H1 (cell line): ENCODE results near the gene PHC3. TPM values are rescaled to one million over a fixed set of nuclear protein-coding genes. Genes with fewer than 3 reads are reported as not detected.

Source experiments
- CTCF ChIA-PET: fragments of 300-600 bp; sonication (Branson Sonifier 250); formaldehyde crosslinking; loops from one replicate; lab custom pipeline; 2021; ENCODE audit not compliant: partially characterized antibody; lab: Charles Lee
- POLR2A ChIA-PET: fragments of 300-600 bp; sonication (Branson Sonifier 250); formaldehyde crosslinking; loops from one replicate; lab custom pipeline; 2021; ENCODE audit warnings: inconsistent platforms; ENCODE audit not compliant: partially characterized antibody; lab: Charles Lee
- DNase-seq, 2 experiments: peaks; one replicate each; pipeline versions ENCODE4 v3.0.0 to v3.0.0-alpha.2; 2010 to 2022; ENCODE audit warnings: low spot score in 2 of 2, low read depth in 1 of 2, mixed read lengths in 1 of 2
- FAIRE-seq: peaks from 2 replicates; lab custom pipeline; 2011; peaks lifted over from hg19 to GRCh38; lab: Jason Lieb, UNC
- H2AFZ ChIP-seq: 2 replicates; pipeline ENCODE4 v1.8.1; 2012; ENCODE audit warnings: low read length, inconsistent platforms
- H2AK5ac ChIP-seq: 2 replicates; pipeline ENCODE4 v1.6.1; 2013; ENCODE audit warnings: low read depth, low read length
- H2BK120ac ChIP-seq: replicated peaks from 2 replicates; pipeline ENCODE3; 2013; ENCODE audit warnings: low read depth, low read length, inconsistent platforms
- H2BK12ac ChIP-seq: 2 replicates; pipeline ENCODE4 v1.6.1; 2013; ENCODE audit warnings: low read depth, low read length
- H2BK15ac ChIP-seq: 2 replicates; pipeline ENCODE4 v1.6.1; 2013; ENCODE audit warnings: low read length
- H2BK20ac ChIP-seq: 2 replicates; pipeline ENCODE4 v1.6.1; 2013; ENCODE audit warnings: low read length
- H2BK5ac ChIP-seq: 2 replicates; pipeline ENCODE4 v1.6.1; 2013; ENCODE audit warnings: low read depth, low read length
- H3K14ac ChIP-seq: 2 replicates; pipeline ENCODE4 v1.6.1; 2013; ENCODE audit warnings: inconsistent platforms; ENCODE audit not compliant: insufficient read length
- H3K18ac ChIP-seq: 2 replicates; pipeline ENCODE4 v1.6.1; 2013; ENCODE audit warnings: low read length; ENCODE audit errors: extremely low read depth
- H3K23ac ChIP-seq: 2 replicates; pipeline ENCODE4 v1.6.1; 2013; ENCODE audit warnings: inconsistent platforms; ENCODE audit not compliant: insufficient read length
- H3K23me2 ChIP-seq: 2 replicates; pipeline ENCODE4 v1.6.1; 2013; ENCODE audit warnings: low read depth, low read length
- H3K27ac ChIP-seq: 2 replicates; pipeline ENCODE4 v1.6.1; 2011; ENCODE audit warnings: low read depth, low read length, inconsistent platforms
- H3K27me3 ChIP-seq, 4 experiments: replicated peaks in 1 of 4; 1 replicate in 1 of 4; 2 replicates in 3 of 4; pipeline versions ENCODE4 v1.6.1 to v1.8.1; 2011 to 2013; ENCODE audit warnings: low read length in 3 of 4, mild to moderate bottlenecking in 3 of 4, inconsistent platforms in 2 of 4, mixed read lengths in 2 of 4, moderate library complexity in 1 of 4; ENCODE audit not compliant: control insufficient read depth in 3 of 4, insufficient read depth in 3 of 4; ENCODE audit errors: extremely low read depth in 1 of 4
- H3K36me3 ChIP-seq, 4 experiments: 2 replicates each; pipeline versions ENCODE4 v1.6.1 to v1.8.1; 2011 to 2013; ENCODE audit warnings: mild to moderate bottlenecking in 4 of 4, low read length in 3 of 4, moderate library complexity in 2 of 4, control low read depth in 1 of 4, inconsistent platforms in 1 of 4; ENCODE audit not compliant: insufficient read depth in 4 of 4, control insufficient read depth in 2 of 4
- H3K4ac ChIP-seq: replicated peaks from 2 replicates; pipeline ENCODE3; 2013; ENCODE audit warnings: low read length, low read depth, mixed read lengths, inconsistent platforms; ENCODE audit not compliant: insufficient read length
- H3K4me1 ChIP-seq, 4 experiments: replicated peaks in 1 of 4; 1 replicate in 1 of 4; 2 replicates in 3 of 4; pipeline versions ENCODE4 v1.6.1 to v1.8.1; 2011 to 2013; ENCODE audit warnings: low read length in 3 of 4, inconsistent platforms in 2 of 4, mixed read lengths in 1 of 4; ENCODE audit not compliant: insufficient read depth in 4 of 4, control insufficient read depth in 3 of 4
- H3K4me2 ChIP-seq, 2 experiments: 2 replicates each; pipeline versions ENCODE4 v1.6.1 to v1.8.1; 2011 to 2013; ENCODE audit warnings: low read depth in 2 of 2, low read length in 2 of 2, control low read depth in 1 of 2, inconsistent platforms in 1 of 2, mild to moderate bottlenecking in 1 of 2; ENCODE audit not compliant: insufficient read depth in 1 of 2
- H3K4me3 ChIP-seq, 4 experiments: fragments of 200-600, 300-600 bp in 1 of 4; sonication (generic), shearing (Covaris generic), sonication (Bioruptor Twin) in 1 of 4; 2 replicates each; pipeline versions ENCODE4 v1.5.1 to v1.8.1; 2011 to 2016; ENCODE audit warnings: low read length in 4 of 4, low read depth in 3 of 4, control low read depth in 2 of 4, inconsistent platforms in 2 of 4, mild to moderate bottlenecking in 2 of 4, mixed read lengths in 1 of 4, moderate library complexity in 1 of 4; ENCODE audit not compliant: insufficient read depth in 2 of 4; ENCODE audit errors: extremely low read depth in 1 of 4
- H3K56ac ChIP-seq: replicated peaks from 2 replicates; pipeline ENCODE3; 2013; ENCODE audit warnings: low read depth, mild to moderate bottlenecking, mixed read lengths, low read length, inconsistent platforms; ENCODE audit not compliant: insufficient read length
- H3K79me1 ChIP-seq: 2 replicates; pipeline ENCODE4 v1.6.1; 2013; ENCODE audit warnings: low read depth, low read length, control low read depth
- H3K79me2 ChIP-seq, 2 experiments: 2 replicates each; pipeline versions ENCODE4 v1.6.1 to v1.8.1; 2012 to 2013; ENCODE audit warnings: low read length in 2 of 2, mild to moderate bottlenecking in 2 of 2, inconsistent platforms in 1 of 2; ENCODE audit not compliant: insufficient read depth in 2 of 2, control insufficient read depth in 1 of 2
- H3K9ac ChIP-seq, 4 experiments: replicated peaks in 1 of 4; 1 replicate in 1 of 4; 2 replicates in 3 of 4; pipeline versions ENCODE4 v1.6.1 to v1.8.1; 2011 to 2013; ENCODE audit warnings: low read depth in 3 of 4, low read length in 3 of 4, control low read depth in 2 of 4, mild to moderate bottlenecking in 2 of 4, moderate library complexity in 2 of 4, inconsistent platforms in 1 of 4; ENCODE audit errors: extremely low read depth in 1 of 4
- H3K9me3 ChIP-seq, 2 experiments: 2 replicates each; pipeline versions ENCODE4 v1.6.1 to v1.8.1; 2012 to 2013; ENCODE audit warnings: mild to moderate bottlenecking in 2 of 2, moderate library complexity in 2 of 2, control low read depth in 1 of 2, inconsistent platforms in 1 of 2, low read depth in 1 of 2, low read length in 1 of 2, mixed read lengths in 1 of 2; ENCODE audit not compliant: insufficient read depth in 2 of 2
- H4K20me1 ChIP-seq, 2 experiments: replicated peaks in 1 of 2; 2 replicates each; pipeline versions ENCODE3 to v1.8.1; 2011 to 2013; ENCODE audit warnings: inconsistent platforms in 2 of 2, low read length in 2 of 2, mild to moderate bottlenecking in 1 of 2; ENCODE audit not compliant: insufficient read depth in 2 of 2, control insufficient read depth in 1 of 2
- H4K5ac ChIP-seq: 2 replicates; pipeline ENCODE4 v1.6.1; 2013; ENCODE audit warnings: low read length, low read depth, mixed read lengths, inconsistent platforms; ENCODE audit not compliant: insufficient read length
- H4K8ac ChIP-seq: 2 replicates; pipeline ENCODE4 v1.8.0; 2013; ENCODE audit warnings: mild to moderate bottlenecking, moderate library complexity, low read length, inconsistent platforms; ENCODE audit not compliant: insufficient read depth; ENCODE audit errors: extremely low read depth
- H4K91ac ChIP-seq: replicated peaks from 2 replicates; pipeline ENCODE3; 2013; ENCODE audit warnings: low read length, mixed read lengths, inconsistent platforms; ENCODE audit not compliant: insufficient read length
- BCL11A ChIP-seq, 2 experiments: IDR thresholded peaks; one replicate each; pipeline ENCODE4 v1.6.1; 2011; ENCODE audit warnings: low read depth in 2 of 2, low read length in 2 of 2, mild to moderate bottlenecking in 2 of 2
- CHD2 ChIP-seq: IDR thresholded peaks from 2 replicates; pipeline ENCODE4 v1.6.1; 2012; ENCODE audit warnings: low read length, improper control_type of control experiment
- CTBP2 ChIP-seq: IDR thresholded peaks from 2 replicates; pipeline ENCODE4 v1.7.0; 2011; ENCODE audit warnings: borderline replicate concordance, mild to moderate bottlenecking, moderate library complexity, mixed read lengths, low read length; ENCODE audit not compliant: insufficient read depth, insufficient read length
- CTCF ChIP-seq, 3 experiments: IDR thresholded peaks; 1 replicate in 2 of 3; 2 replicates in 1 of 3; pipeline versions ENCODE4 v1.5.1 to v1.6.1; 2011; ENCODE audit warnings: low read length in 3 of 3, mild to moderate bottlenecking in 3 of 3, inconsistent platforms in 2 of 3, low read depth in 1 of 3, moderate library complexity in 1 of 3; ENCODE audit not compliant: insufficient read depth in 1 of 3; ENCODE audit errors: control extremely low read depth in 1 of 3
- FOSL1 ChIP-seq: IDR thresholded peaks from 2 replicates; pipeline ENCODE4 v1.6.1; 2011; ENCODE audit warnings: mild to moderate bottlenecking, low read depth, low read length, moderate library complexity; ENCODE audit not compliant: insufficient read depth
- JUN ChIP-seq: IDR thresholded peaks from 2 replicates; pipeline ENCODE4 v1.6.1; 2011; ENCODE audit warnings: low read depth, mild to moderate bottlenecking, improper control_type of control experiment, low read length
- TEAD4 ChIP-seq: IDR thresholded peaks from 2 replicates; pipeline ENCODE4 v1.6.1; 2012; ENCODE audit warnings: low read depth, low read length, inconsistent platforms, mixed read lengths
- USF2 ChIP-seq: IDR thresholded peaks from 2 replicates; pipeline ENCODE4 v1.6.1; 2011; ENCODE audit warnings: low read length, improper control_type of control experiment
- WGBS, 2 experiments: shearing (Covaris generic) in 1 of 2; methylation state at CpG; one replicate each; pipeline versions ENCODE4 v1.1.6 to v1.1.7; 2013 to 2015; ENCODE audit warnings: low lambda C conversion rate in 2 of 2, mixed read lengths in 2 of 2, inconsistent platforms in 1 of 2, low coverage in 1 of 2, missing lambda C conversion rate in 1 of 2; ENCODE audit not compliant: insufficient replicate concordance in 2 of 2, insufficient coverage in 1 of 2, insufficient read length in 1 of 2; ENCODE audit errors: extremely low coverage in 1 of 2, missing lambda C conversion rate in 1 of 2; 5-methylcytosine and 5-hydroxymethylcytosine counted together
- polyA plus RNA-seq, 7 experiments: library from polyadenylated mRNA; depleted of rRNA in 3 of 7; stranded (reverse) in 5 of 7; unstranded in 2 of 7; fragments of >200 nt in 5 of 7; fragments of 200-250 nt in 2 of 7; gene quantifications; 1 replicate in 5 of 7; 2 replicates in 1 of 7; 4 replicates in 1 of 7; pipeline versions ENCODE4 v1.2.1 to v1.2.3, GENCODE V29; 2011 to 2013; ENCODE audit warnings: missing spikeins in 2 of 7, mixed read lengths in 2 of 7
- total RNA-seq: library from RNA; stranded (reverse); fragmentation: NEBNext Ultra II Directional; extraction: Animal tissue kit (Norgen Biotek cat#: 25700); gene quantifications from 2 replicates; pipeline ENCODE4 v1.2.1, GENCODE V29; 2021

PHC3 gene
- total and polyA plus RNA-seq, 2 of the 8 experiments (the other 6 are each of a cell fraction or from before 2014, with no cell fraction given), result 26.4 to 29.2 TPM

- CTCF ChIA-PET, result interaction anchor here (0.9 to 3.9 kb wide), 4 partner anchors 11 to 113 kb away, joined by 3 to 17 read pairs (median 5); no protein-coding TSS in a partner anchor
- Histone ChIP-seq H4K20me1 (no peaks in the 10 kb centered on the region), H2BK5ac (0 out of 2 replicates have a peak overlapping the region, but pooled peaks have one; percentile 24)
- TF ChIP-seq TEAD4 (no peak), BCL11A (IDR thresholded peaks at IDR 0.05; ENCODE audit: low read depth in 2 of 2, low read length in 2 of 2) (no peak), JUN (no peak), CTCF (IDR thresholded peaks at IDR 0.05; ENCODE audit: control extremely low read depth in 1 of 3, insufficient read depth in 1 of 3, low read depth in 1 of 3, low read length in 3 of 3) (no peak), USF2 (no peak), FOSL1 (no peak), CHD2 (no peak), CTBP2 (no peak)
Measured at GRCh38 chr3:170128259-170128976, 53.1 kb downstream of the PHC3 start.

More at GRCh38 chr3:170128259-170128976, 53.1 kb downstream of the PHC3 start:
- POLR2A ChIA-PET, result interaction anchor here (0.6 to 1.2 kb wide), 3 partner anchors 11 to 52 kb away, joined by 3 to 4 read pairs (median 3); no protein-coding TSS in a partner anchor
- Histone ChIP-seq H3K36me3 (peaks cover 5 to 13% (median 7%) of the 10 kb centered on the region in 4 experiments; a peak in 7 of 8 replicates), H3K27me3 (no peaks in the 10 kb centered on the region), H2BK120ac (no peak overlapping the region), H3K9ac (no peak overlapping the region), H3K23ac (no peak overlapping the region), H2AFZ (no peak overlapping the region), H3K4ac (no peak overlapping the region), H4K5ac (no peak overlapping the region), H3K4me1 (no peaks in the 10 kb centered on the region), H3K79me2 (no peaks in the 10 kb centered on the region), H2BK15ac (no peak overlapping the region), H3K4me2 (no peak overlapping the region), H3K23me2 (no peaks in the 10 kb centered on the region), H3K9me3 (no peaks in the 10 kb centered on the region), H4K8ac (peak overlapping the region; percentile 35; the same call in 1 of the 2 replicates), H3K18ac (no peak overlapping the region), H3K4me3 (no peak overlapping the region), H4K91ac (no peak overlapping the region), H3K14ac (no peak overlapping the region), H3K56ac (no peak overlapping the region), H3K27ac (no peak overlapping the region), H2BK20ac (no peak overlapping the region), H2BK12ac (no peak overlapping the region), H2AK5ac (no peak overlapping the region), H3K79me1 (no peaks in the 10 kb centered on the region)
- FAIRE-seq (no peak), DNase-seq (no peak)
- 91% methylated on average over 4 of the region's 4 CpGs; no CpG with 5 or more reads in 1 of the 2 experiments for WGBS, 2 experiments
